H9 (cell line): ENCODE results near the gene XIRP2. TPM values are rescaled to one million over a fixed set of nuclear protein-coding genes. Genes with fewer than 3 reads are reported as not detected.

Experiments
- DNase-seq: peaks from one replicate; pipeline ENCODE4 v3.0.0-alpha.2; 2017
- H2AFZ ChIP-seq: one replicate; pipeline ENCODE4 v1.6.1; 2013; ENCODE audit warnings: mild to moderate bottlenecking, low read length, control low read depth, moderate library complexity
- H2AK5ac ChIP-seq: 2 replicates; pipeline ENCODE4 v1.6.1; 2013; ENCODE audit warnings: low read length, control low read depth, mixed read lengths; ENCODE audit not compliant: insufficient read length
- H2BK120ac ChIP-seq: one replicate; pipeline ENCODE4 v1.6.1; 2013; ENCODE audit warnings: low read depth, mild to moderate bottlenecking, low read length, control low read depth, inconsistent platforms; ENCODE audit not compliant: poor library complexity, severe bottlenecking
- H2BK12ac ChIP-seq: 2 replicates; pipeline ENCODE4 v1.6.1; 2013; ENCODE audit warnings: low read length, control low read depth, mixed read lengths, low read depth; ENCODE audit not compliant: insufficient read length
- H2BK15ac ChIP-seq: 2 replicates; pipeline ENCODE4 v1.6.1; 2013; ENCODE audit warnings: low read depth, low read length, control low read depth
- H2BK20ac ChIP-seq: one replicate; pipeline ENCODE4 v1.6.1; 2013; ENCODE audit warnings: low read depth, mild to moderate bottlenecking, low read length, control low read depth, inconsistent platforms; ENCODE audit not compliant: poor library complexity, severe bottlenecking
- H2BK5ac ChIP-seq: 2 replicates; pipeline ENCODE4 v1.6.1; 2013; ENCODE audit warnings: low read length, control low read depth, mixed read lengths; ENCODE audit not compliant: insufficient read length
- H3K14ac ChIP-seq: 2 replicates; pipeline ENCODE4 v1.6.1; 2013; ENCODE audit warnings: low read length, control low read depth; ENCODE audit not compliant: insufficient read depth
- H3K18ac ChIP-seq: 2 replicates; pipeline ENCODE4 v1.6.1; 2013; ENCODE audit warnings: low read depth, mild to moderate bottlenecking, mixed read lengths, low read length, control low read depth; ENCODE audit not compliant: insufficient read length
- H3K23ac ChIP-seq: 2 replicates; pipeline ENCODE4 v1.6.1; 2013; ENCODE audit warnings: low read length, control low read depth, mixed read lengths, low read depth; ENCODE audit not compliant: insufficient read length
- H3K23me2 ChIP-seq: 2 replicates; pipeline ENCODE4 v1.6.1; 2013; ENCODE audit warnings: low read depth, mild to moderate bottlenecking, mixed read lengths, low read length, control low read depth; ENCODE audit not compliant: insufficient read length, poor library complexity, severe bottlenecking
- H3K27ac ChIP-seq: 2 replicates; pipeline ENCODE4 v1.5.1; 2013; ENCODE audit warnings: low read length, control low read depth, mixed read lengths, low read depth; ENCODE audit not compliant: insufficient read length
- H3K27me3 ChIP-seq: 2 replicates; pipeline ENCODE4 v1.6.1; 2013; ENCODE audit warnings: low read length, control low read depth, inconsistent platforms; ENCODE audit not compliant: insufficient read depth
- H3K4ac ChIP-seq: 2 replicates; pipeline ENCODE4 v1.6.1; 2013; ENCODE audit warnings: low read depth, mild to moderate bottlenecking, control low read depth, inconsistent platforms, low read length, moderate library complexity
- H3K4me1 ChIP-seq: 2 replicates; pipeline ENCODE4 v1.6.1; 2013; ENCODE audit warnings: low read length, control low read depth, inconsistent platforms; ENCODE audit not compliant: insufficient read depth
- H3K4me2 ChIP-seq: 2 replicates; pipeline ENCODE4 v1.6.1; 2013; ENCODE audit warnings: low read length, control low read depth, mixed read lengths; ENCODE audit not compliant: insufficient read length, insufficient read depth
- H3K56ac ChIP-seq: 2 replicates; pipeline ENCODE4 v1.6.1; 2013; ENCODE audit warnings: low read depth, mild to moderate bottlenecking, mixed read lengths, low read length, control low read depth; ENCODE audit not compliant: insufficient read length
- H3K79me1 ChIP-seq: 2 replicates; pipeline ENCODE4 v1.6.1; 2013; ENCODE audit warnings: low read depth, mild to moderate bottlenecking, moderate library complexity, low read length, control low read depth, inconsistent platforms; ENCODE audit not compliant: insufficient read depth, poor library complexity, severe bottlenecking
- H3K79me2 ChIP-seq: 2 replicates; pipeline ENCODE4 v1.6.1; 2013; ENCODE audit warnings: low read length, control low read depth, inconsistent platforms; ENCODE audit not compliant: insufficient read depth
- H3K9ac ChIP-seq: 2 replicates; pipeline ENCODE4 v1.6.1; 2013; ENCODE audit warnings: low read length, control low read depth, mixed read lengths; ENCODE audit not compliant: insufficient read length; ENCODE audit errors: extremely low read depth
- H3K9me3 ChIP-seq: one replicate; pipeline ENCODE4 v1.6.1; 2013; ENCODE audit warnings: low read depth, low read length, inconsistent platforms; ENCODE audit not compliant: control insufficient read depth
- H3T11ph ChIP-seq: one replicate; pipeline ENCODE4 v1.6.1; 2013; ENCODE audit warnings: mild to moderate bottlenecking, low read length, control low read depth, inconsistent platforms
- H4K20me1 ChIP-seq: one replicate; pipeline ENCODE4 v1.6.1; 2013; ENCODE audit not compliant: control insufficient read depth, insufficient read length, insufficient read depth
- H4K5ac ChIP-seq: 2 replicates; pipeline ENCODE4 v1.6.1; 2013; ENCODE audit warnings: low read depth, mild to moderate bottlenecking, mixed read lengths, low read length, control low read depth; ENCODE audit not compliant: insufficient read length
- H4K8ac ChIP-seq: replicated peaks from 2 replicates; pipeline ENCODE4 v1.6.1; 2013; ENCODE audit warnings: low read length, control low read depth, mixed read lengths, low read depth; ENCODE audit not compliant: insufficient read length
- H4K91ac ChIP-seq: 2 replicates; pipeline ENCODE4 v1.6.1; 2013; ENCODE audit warnings: low read depth, mild to moderate bottlenecking, moderate library complexity, mixed read lengths, low read length, control low read depth; ENCODE audit not compliant: insufficient read length
- H3K27ac Mint-ChIP-seq, 3 experiments: 2 replicates in 2 of 3; 3 replicates in 1 of 3; pipeline ENCODE4 v1.8.0; 2020 to 2021; ENCODE audit warnings: mixed read lengths in 3 of 3, mild to moderate bottlenecking in 1 of 3, moderate library complexity in 1 of 3
- H3K27me3 Mint-ChIP-seq: 2 replicates; pipeline ENCODE4 v1.8.0; 2021; ENCODE audit warnings: low read depth, mild to moderate bottlenecking, moderate library complexity, mixed read lengths
- H3K36me3 Mint-ChIP-seq, 3 experiments: 2 replicates in 2 of 3; 3 replicates in 1 of 3; pipeline ENCODE4 v1.8.0; 2020 to 2021; ENCODE audit warnings: low read depth in 3 of 3, mixed read lengths in 3 of 3; ENCODE audit not compliant: insufficient read depth in 1 of 3
- H3K4me1 Mint-ChIP-seq, 2 experiments: 2 replicates each; pipeline ENCODE4 v1.8.0; 2020; ENCODE audit warnings: mixed read lengths in 2 of 2
- H3K4me3 Mint-ChIP-seq, 2 experiments: 2 replicates in 1 of 2; 3 replicates in 1 of 2; pipeline ENCODE4 v1.8.0; 2020 to 2021; ENCODE audit warnings: mild to moderate bottlenecking in 2 of 2, mixed read lengths in 2 of 2, moderate library complexity in 1 of 2
- H3K9me3 Mint-ChIP-seq, 2 experiments: 2 replicates in 1 of 2; 3 replicates in 1 of 2; pipeline ENCODE4 v1.8.0; 2020; ENCODE audit warnings: mild to moderate bottlenecking in 2 of 2, mixed read lengths in 2 of 2, moderate library complexity in 1 of 2
- CTCF ChIP-seq: fragments of 200-600 bp; sonication (generic); conservative IDR thresholded peaks from 3 replicates; pipeline ENCODE4 v1.8.0; 2021; ENCODE audit warnings: antibody characterized with exemption, mild to moderate bottlenecking
- WGBS: extraction: QIAGEN DNeasy Blood & Tissue Kit; methylation state at CpG from one replicate; pipeline ENCODE4 v1.1.7; 2013; ENCODE audit warnings: missing lambda C conversion rate, low lambda C conversion rate, mixed read lengths; ENCODE audit not compliant: insufficient read length; ENCODE audit errors: extremely low coverage; 5-methylcytosine and 5-hydroxymethylcytosine counted together
- total RNA-seq: library from RNA; stranded (reverse); gene quantifications from 2 replicates; pipeline ENCODE4 v1.2.1, GENCODE V29; 2021

Gene XIRP2
- total RNA-seq, 1 experiment from 2014 or later = 0.07 TPM

- Histone ChIP-seq H3K9ac (no peak overlapping the region), H2AFZ (no peak overlapping the region), H3K79me1 (no peaks in the 10 kb centered on the region), H3K4me1 (no peaks in the 10 kb centered on the region), H3K14ac (no peak overlapping the region), H3K4ac (no peak overlapping the region), H3K56ac (no peak overlapping the region), H2BK120ac (no peak overlapping the region), H3K4me2 (no peak overlapping the region), H2BK12ac (no peak overlapping the region), H3K27me3 (no peaks in the 10 kb centered on the region), H3K18ac (no peak overlapping the region), H2AK5ac (no peak overlapping the region), H4K5ac (no peak overlapping the region), H4K8ac (no peak overlapping the region), H3K23ac (no peak overlapping the region), H3K27ac (no peak overlapping the region), H3T11ph (no peak overlapping the region), H4K20me1 (no peaks in the 10 kb centered on the region), H2BK20ac (no peak overlapping the region), H2BK5ac (no peak overlapping the region), H2BK15ac (no peak overlapping the region), H3K79me2 (no peaks in the 10 kb centered on the region), H3K23me2 (no peaks in the 10 kb centered on the region), H3K9me3 (no peaks in the 10 kb centered on the region), H4K91ac (no peak overlapping the region)
- no peak for TF ChIP-seq CTCF
- no peaks in the 10 kb centered on the region; a peak in 1 of 5 replicates for H3K9me3 Mint-ChIP-seq
- H3K27ac Mint-ChIP-seq = no peak overlapping the region
- no peak overlapping the region for H3K4me3 Mint-ChIP-seq
- WGBS = no CpG with 5 or more reads among the region's 4 CpGs
- no peak for DNase-seq
- no peaks in the 10 kb centered on the region for H3K36me3 Mint-ChIP-seq
- no peaks in the 10 kb centered on the region for H3K4me1 Mint-ChIP-seq
- no peaks in the 10 kb centered on the region for H3K27me3 Mint-ChIP-seq
Observed at GRCh38 chr2:167001165-167001564, 112.9 kb downstream of the XIRP2 start.
